ENCODE results near the gene BACE2.

BACE2 gene

GRCh38 chr21:41148798-41149197 is 19.2 kb upstream of the BACE2 start:
- DNase-seq (ENCODE audit: extremely low read depth, low read depth) = no peak
- TF ChIP-seq, protein P1, sequence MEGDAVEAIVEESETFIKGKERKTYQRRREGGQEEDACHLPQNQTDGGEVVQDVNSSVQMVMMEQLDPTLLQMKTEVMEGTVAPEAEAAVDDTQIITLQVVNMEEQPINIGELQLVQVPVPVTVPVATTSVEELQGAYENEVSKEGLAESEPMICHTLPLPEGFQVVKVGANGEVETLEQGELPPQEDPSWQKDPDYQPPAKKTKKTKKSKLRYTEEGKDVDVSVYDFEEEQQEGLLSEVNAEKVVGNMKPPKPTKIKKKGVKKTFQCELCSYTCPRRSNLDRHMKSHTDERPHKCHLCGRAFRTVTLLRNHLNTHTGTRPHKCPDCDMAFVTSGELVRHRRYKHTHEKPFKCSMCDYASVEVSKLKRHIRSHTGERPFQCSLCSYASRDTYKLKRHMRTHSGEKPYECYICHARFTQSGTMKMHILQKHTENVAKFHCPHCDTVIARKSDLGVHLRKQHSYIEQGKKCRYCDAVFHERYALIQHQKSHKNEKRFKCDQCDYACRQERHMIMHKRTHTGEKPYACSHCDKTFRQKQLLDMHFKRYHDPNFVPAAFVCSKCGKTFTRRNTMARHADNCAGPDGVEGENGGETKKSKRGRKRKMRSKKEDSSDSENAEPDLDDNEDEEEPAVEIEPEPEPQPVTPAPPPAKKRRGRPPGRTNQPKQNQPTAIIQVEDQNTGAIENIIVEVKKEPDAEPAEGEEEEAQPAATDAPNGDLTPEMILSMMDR (IDR thresholded peaks at IDR 0.05; ENCODE audit: low read depth, low read length) = no peak

- DNase-seq (ENCODE audit: extremely low read depth, low read depth) = no peak
- TF ChIP-seq, protein P1 (IDR thresholded peaks at IDR 0.05; ENCODE audit: low read depth, low read length) = no peak
Observed at GRCh38 chr21:41149199-41149598, 18.8 kb upstream of the BACE2 start.

DNA sequence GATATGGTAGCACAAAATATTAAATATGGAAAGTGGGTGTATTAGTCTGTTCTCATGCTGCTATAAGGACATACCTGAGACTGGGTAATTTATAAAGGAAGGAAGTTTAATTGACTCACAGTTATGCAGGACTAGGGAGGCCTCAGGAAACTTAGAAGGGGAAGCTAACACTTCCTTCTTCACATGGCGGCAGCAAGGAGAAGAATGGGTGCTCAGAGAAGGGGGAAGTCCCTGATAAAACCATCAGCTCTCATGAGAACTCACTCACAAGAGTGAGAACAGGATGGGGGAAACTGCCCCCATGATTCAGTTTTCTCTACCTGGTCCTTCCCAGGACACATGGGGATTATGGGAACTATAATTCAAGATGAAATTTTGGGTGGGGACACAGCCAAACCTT is 15.8 kb upstream of the BACE2 start:
- TF ChIP-seq, protein P1 (IDR thresholded peaks at IDR 0.05; ENCODE audit: low read depth, low read length) = no peak
- no peak for DNase-seq (ENCODE audit: extremely low read depth, low read depth)

- no peak for DNase-seq (ENCODE audit: extremely low read depth, low read depth)
Observed at GRCh38 chr21:41153443-41153842, 14.5 kb upstream of the BACE2 start.

GRCh38 chr21:41156142-41156541 is 11.8 kb upstream of the BACE2 start:
- DNase-seq (ENCODE audit: extremely low read depth, low read depth) = no peak
- TF ChIP-seq, protein P1 (IDR thresholded peaks at IDR 0.05; ENCODE audit: low read depth, low read length) = no peak

More at GRCh38 chr21:41153443-41153842, 14.5 kb upstream of the BACE2 start:
- TF ChIP-seq, protein P1 (IDR thresholded peaks at IDR 0.05; ENCODE audit: low read depth, low read length) = no peak

GRCh38 chr21:41158026-41158425 is 9.9 kb upstream of the BACE2 start:
- TF ChIP-seq, protein P1 (IDR thresholded peaks at IDR 0.05; ENCODE audit: low read depth, low read length) = no peak
- DNase-seq (ENCODE audit: extremely low read depth, low read depth) = no peak

GRCh38 chr21:41160036-41160435 is 7.9 kb upstream of the BACE2 start:
- no peak for DNase-seq (ENCODE audit: extremely low read depth, low read depth)

More at GRCh38 chr21:41160036-41160435, 7.9 kb upstream of the BACE2 start:
- TF ChIP-seq, protein P1 (IDR thresholded peaks at IDR 0.05; ENCODE audit: low read depth, low read length) = no peak

All from AG09319 (cell line).